RWPE1 (cell line): ENCODE measurements around the gene ACOT7.
"Not testable (repeated sequence)": the region's sequence is repeated elsewhere in the genome, so short reads cannot be mapped to it uniquely, and the experiment has no call there.

Experiments
- CTCF ChIA-PET: fragments of 350-600 bp; sonication (Branson Sonifier 250); formaldehyde crosslinking; extraction: SDS; loops from one replicate; lab custom pipeline; 2021; lab: Yijun Ruan, JAX
- POLR2A ChIA-PET: fragments of 400-600 bp; formaldehyde crosslinking; extraction: SDS; loops from one replicate; lab custom pipeline; 2020; ENCODE audit warnings: antibody characterized with exemption; ENCODE audit not compliant: low non-redundant PET; lab: Yijun Ruan, JAX
- DNase-seq: peaks from one replicate; pipeline ENCODE4 v3.0.0; 2012; ENCODE audit warnings: low spot score
- H3K27ac ChIP-seq: fragments of 450-650 bp; 2 replicates; pipeline ENCODE4 v1.5.1; 2017
- TF ChIP-seq, protein P1 (sequence below): fragments of 450-650 bp; conservative IDR thresholded peaks from 2 replicates; pipeline ENCODE4 v1.5.1; 2017; ENCODE audit warnings: low read depth, mild to moderate bottlenecking

ACOT7 gene

DNA sequence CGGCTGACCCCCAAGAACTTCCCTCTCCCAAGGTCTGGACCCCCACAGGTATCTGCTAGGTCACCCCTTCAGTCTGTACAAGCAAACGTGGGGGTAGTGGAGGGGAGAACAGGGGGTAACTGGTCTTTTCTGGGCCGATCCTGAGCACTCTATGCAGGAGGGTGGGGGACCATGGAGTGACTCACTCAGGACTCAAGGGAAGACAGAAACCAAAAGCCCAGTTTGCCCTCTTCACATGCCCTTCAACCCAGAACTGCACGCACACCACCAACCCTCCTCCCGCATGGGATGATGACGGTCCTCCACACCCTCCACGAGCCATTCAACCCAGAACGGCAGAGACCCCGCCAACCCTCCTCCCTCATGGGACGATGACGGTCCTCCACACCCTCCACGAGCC, 79.1 kb downstream of the ACOT7 start:
- CTCF ChIA-PET: no interaction called here
- no peak for DNase-seq
- POLR2A ChIA-PET: interaction anchor here (0.6 kb wide), 1 partner anchor 43 kb away, joined by 5 read pairs; no protein-coding TSS in a partner anchor
- H3K27ac ChIP-seq: no peak overlapping the region
- TF ChIP-seq, protein P1, sequence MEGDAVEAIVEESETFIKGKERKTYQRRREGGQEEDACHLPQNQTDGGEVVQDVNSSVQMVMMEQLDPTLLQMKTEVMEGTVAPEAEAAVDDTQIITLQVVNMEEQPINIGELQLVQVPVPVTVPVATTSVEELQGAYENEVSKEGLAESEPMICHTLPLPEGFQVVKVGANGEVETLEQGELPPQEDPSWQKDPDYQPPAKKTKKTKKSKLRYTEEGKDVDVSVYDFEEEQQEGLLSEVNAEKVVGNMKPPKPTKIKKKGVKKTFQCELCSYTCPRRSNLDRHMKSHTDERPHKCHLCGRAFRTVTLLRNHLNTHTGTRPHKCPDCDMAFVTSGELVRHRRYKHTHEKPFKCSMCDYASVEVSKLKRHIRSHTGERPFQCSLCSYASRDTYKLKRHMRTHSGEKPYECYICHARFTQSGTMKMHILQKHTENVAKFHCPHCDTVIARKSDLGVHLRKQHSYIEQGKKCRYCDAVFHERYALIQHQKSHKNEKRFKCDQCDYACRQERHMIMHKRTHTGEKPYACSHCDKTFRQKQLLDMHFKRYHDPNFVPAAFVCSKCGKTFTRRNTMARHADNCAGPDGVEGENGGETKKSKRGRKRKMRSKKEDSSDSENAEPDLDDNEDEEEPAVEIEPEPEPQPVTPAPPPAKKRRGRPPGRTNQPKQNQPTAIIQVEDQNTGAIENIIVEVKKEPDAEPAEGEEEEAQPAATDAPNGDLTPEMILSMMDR: no peak

DNA sequence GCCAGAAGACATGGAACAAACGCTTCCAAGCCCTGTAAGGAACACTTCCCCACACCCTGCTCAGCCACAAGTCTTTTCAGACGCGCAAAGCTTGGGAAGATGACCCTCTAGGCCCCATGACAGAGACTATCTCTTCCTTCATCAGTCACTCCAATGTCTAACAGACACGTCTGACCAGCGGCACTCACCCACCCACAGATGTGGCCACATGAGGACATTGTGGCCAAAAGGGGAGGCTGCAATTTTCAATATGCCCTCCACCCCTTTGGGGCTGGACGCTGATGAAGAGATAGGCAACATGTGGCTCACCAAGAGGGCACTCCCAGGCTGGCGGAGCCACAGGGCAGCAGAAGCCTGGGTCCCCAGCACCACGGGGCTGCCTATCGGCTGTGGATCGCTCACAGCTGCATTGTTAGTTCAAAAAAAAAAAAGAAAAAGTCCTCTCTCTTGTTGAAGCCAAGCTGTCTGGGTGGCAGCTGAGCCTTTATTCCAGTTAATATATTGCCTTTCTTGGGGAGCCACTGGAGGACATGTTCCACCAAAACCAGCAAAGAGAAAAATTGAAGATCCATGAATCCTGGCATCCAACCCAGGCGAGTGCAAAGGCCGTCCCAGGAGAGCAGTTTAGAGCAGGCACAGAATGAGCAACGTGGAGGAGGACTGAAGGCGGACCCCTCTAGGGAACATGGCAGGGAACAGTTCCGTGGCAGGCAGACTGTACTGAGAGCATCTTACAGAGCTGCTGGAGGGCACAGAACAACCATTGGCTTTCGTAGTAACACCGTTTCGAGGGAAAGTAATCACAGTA, 80.0 kb downstream of the ACOT7 start:
- TF ChIP-seq, protein P1: no peak
- POLR2A ChIA-PET: no interaction called here
- 0 out of 2 replicates have a peak overlapping the region, but pooled peaks have one; percentile 8 for H3K27ac ChIP-seq
- CTCF ChIA-PET: no interaction called here
- no peak for DNase-seq

DNA sequence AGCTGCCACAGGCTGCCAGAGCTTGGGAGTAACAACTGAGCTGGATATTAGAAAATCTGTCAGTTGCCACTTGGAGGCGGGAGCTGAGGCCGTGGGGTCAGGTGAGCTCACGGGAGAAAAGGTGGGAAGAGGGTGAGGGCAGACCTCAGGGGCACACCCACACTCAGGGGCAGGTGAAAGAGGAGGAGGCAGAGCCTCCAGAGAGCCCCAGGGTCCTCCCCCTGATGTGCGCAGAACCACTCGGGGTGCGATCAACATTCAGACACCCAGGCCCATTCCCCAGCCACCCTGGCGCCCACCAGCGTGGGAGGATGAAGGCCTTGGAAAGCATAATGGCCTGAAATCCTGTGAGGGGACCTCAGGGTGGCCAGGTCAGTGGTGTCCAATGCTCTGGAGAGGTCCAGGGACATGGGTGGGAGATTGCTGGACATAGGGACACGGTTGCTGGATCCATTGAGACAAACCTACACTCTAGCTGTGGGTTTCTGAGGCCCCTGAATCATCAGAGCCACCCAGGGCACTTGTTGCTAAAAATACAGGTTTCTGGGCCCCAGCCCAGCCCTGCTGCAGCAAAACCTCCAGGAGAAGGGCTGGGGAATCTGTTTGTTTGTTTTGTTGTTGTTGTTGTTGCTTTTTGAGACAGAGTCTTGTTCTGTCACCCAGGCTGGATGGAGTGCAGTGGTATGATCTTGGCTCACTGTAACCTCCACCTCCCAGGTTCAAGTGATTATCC, 83.3 kb downstream of the ACOT7 start:
- CTCF ChIA-PET: no interaction called here
- POLR2A ChIA-PET: no interaction called here
- no peak for DNase-seq

DNA sequence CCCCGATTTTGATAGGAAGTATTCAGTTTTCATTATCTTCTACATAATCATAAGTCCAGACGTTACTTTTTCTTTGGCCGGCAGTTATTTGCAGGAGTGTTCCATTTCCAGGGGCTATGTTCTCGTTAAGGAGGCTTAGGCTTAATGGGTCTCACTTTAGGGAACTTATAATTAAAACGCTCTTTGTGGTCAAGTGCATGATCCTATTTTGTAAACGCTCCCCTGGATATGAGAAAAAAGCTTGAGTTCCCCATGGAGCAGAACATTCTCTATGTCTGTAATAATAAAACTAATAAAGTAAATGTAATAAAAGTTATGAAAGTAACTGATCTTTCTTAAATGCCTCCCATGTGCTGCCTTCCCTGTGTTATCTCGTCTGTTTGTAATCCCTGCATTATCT, 84.0 kb downstream of the ACOT7 start:
- CTCF ChIA-PET: interaction anchor here (0.5 kb wide), 1 partner anchor 40 kb away, joined by 4 read pairs; no protein-coding TSS in a partner anchor
- peak overlapping the region; percentile 17; the same call in 1 of the 2 replicates for H3K27ac ChIP-seq
- DNase-seq: no peak
- TF ChIP-seq, protein P1: no peak
- POLR2A ChIA-PET: no interaction called here

More for the DNA sequence above, 83.3 kb downstream of the ACOT7 start:
- TF ChIP-seq, protein P1: no peak
- H3K27ac ChIP-seq: peak overlapping the region; percentile 17; the same call in 1 of the 2 replicates

DNA sequence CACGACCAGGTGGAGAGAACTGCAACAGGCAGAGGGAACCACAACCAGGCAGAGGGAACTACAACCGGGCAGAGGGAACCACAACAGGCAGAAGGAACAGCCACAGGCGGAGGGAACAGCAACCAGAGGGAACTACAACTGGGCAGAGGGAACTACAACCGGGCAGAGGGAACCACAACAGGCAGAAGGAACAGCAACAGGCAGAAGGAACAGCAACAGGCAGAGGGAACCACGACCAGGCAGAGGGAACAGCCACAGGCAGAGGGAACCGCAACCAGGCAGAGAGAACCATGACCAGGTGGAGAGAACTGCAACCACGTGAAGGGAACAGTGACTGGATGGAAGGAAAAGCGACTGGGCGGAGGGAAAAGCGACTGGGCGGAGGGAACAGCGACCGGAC, 85.1 kb downstream of the ACOT7 start:
- TF ChIP-seq, protein P1: no peak
- POLR2A ChIA-PET: no interaction called here
- no peak for DNase-seq
- CTCF ChIA-PET: no interaction called here
- 0 out of 2 replicates have a peak overlapping the region, but pooled peaks have one; percentile 21 for H3K27ac ChIP-seq

DNA sequence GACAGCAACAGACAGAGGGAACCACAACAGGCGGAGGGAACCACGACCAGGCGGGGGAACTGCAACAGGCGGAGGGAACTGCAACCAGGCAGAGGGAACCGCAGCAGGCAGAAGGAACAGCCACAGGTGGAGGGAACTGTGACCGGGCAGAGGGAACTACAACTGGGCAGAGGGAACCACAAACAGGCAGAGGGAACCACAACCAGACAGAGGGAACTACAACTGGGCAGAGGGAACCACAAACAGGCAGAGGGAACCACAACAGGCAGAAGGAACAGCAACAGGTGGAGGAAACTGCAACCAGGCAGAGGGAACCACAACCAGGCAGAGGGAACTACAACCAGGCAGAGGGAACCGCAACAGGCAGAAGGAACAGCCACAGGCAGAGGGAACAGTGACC, 85.9 kb downstream of the ACOT7 start:
- peak overlapping the region; percentile 35 for H3K27ac ChIP-seq
- POLR2A ChIA-PET, CTCF ChIA-PET, DNase-seq: not testable (repeated sequence)
